Measurements from ENCODE around the gene ARAP2.

ARAP2 gene
- long read RNA-seq, donor 1, result 0 reads
- long read RNA-seq, donor 2, result 0 reads
- long read RNA-seq, donor 3, result 0 reads
- long read RNA-seq, donor 4, partial matches to known transcripts, result 0 of 1 reads
- long read RNA-seq, donor 4, other reads (novel, unspliced or antisense), result 0 of 1 reads
- long read RNA-seq, donor 5, result 0 reads
- long read RNA-seq, donor 6, result 0 reads
- long read RNA-seq, donor 7, result 0 reads
- long read RNA-seq, donor 8, result 0 reads

- DNase-seq, result peak; percentile 78
Measured at GRCh38 chr4:36244257-36245082, at the start of gene ARAP2. Gene ARAP2, minus strand, starts transcription at chr4:36244514. Its CDS starts 15,028 bp downstream, at chr4:36229486.

- peak; percentile 3 for DNase-seq
Measured at GRCh38 chr4:36292556-36293188, 48.4 kb upstream of the ARAP2 start.

GRCh38 chr4:36290641-36291040 lies 46.3 kb upstream of the ARAP2 start:
- no peak for DNase-seq

GRCh38 chr4:36288731-36289426 lies 44.6 kb upstream of the ARAP2 start:
- no peak for DNase-seq

GRCh38 chr4:36286481-36286871 lies 42.2 kb upstream of the ARAP2 start:
- no peak for DNase-seq

- DNase-seq, result no peak
Measured at GRCh38 chr4:36285784-36286480, 41.6 kb upstream of the ARAP2 start.

GRCh38 chr4:36283912-36284465 lies 39.7 kb upstream of the ARAP2 start:
- no peak for DNase-seq

- no peak for DNase-seq
Measured at GRCh38 chr4:36282503-36283030, 38.3 kb upstream of the ARAP2 start.

- DNase-seq, result no peak
Measured at GRCh38 chr4:36281384-36282106, 37.2 kb upstream of the ARAP2 start, which contains the start of gene DTHD1. Gene DTHD1, plus strand, starts transcription at chr4:36281616. Its CDS starts 143 bp downstream, at chr4:36281759.

- DNase-seq, result peak; percentile 5
Measured at GRCh38 chr4:36280555-36280954, 36.2 kb upstream of the ARAP2 start.

GRCh38 chr4:36278789-36279188 lies 34.5 kb upstream of the ARAP2 start:
- no peak for DNase-seq

GRCh38 chr4:36277533-36277932 lies 33.2 kb upstream of the ARAP2 start:
- DNase-seq, result no peak

- DNase-seq, result no peak
Measured at GRCh38 chr4:36274158-36274557, 29.8 kb upstream of the ARAP2 start.

GRCh38 chr4:36273276-36273675 lies 29.0 kb upstream of the ARAP2 start:
- no peak for DNase-seq

- no peak for DNase-seq
Measured at GRCh38 chr4:36269533-36270173, 25.3 kb upstream of the ARAP2 start.

- DNase-seq, result no peak
Measured at GRCh38 chr4:36269101-36269500, 24.8 kb upstream of the ARAP2 start.

- DNase-seq, result no peak
Measured at GRCh38 chr4:36267486-36268268, 23.4 kb upstream of the ARAP2 start.

GRCh38 chr4:36264207-36264826 lies 20.0 kb upstream of the ARAP2 start:
- no peak for DNase-seq

GRCh38 chr4:36260731-36261130 lies 16.4 kb upstream of the ARAP2 start:
- no peak for DNase-seq

Measured in right kidney (tissue), 9 donors.